A549 (cell line): ENCODE results near the gene PARG. TPM values are rescaled to one million over a fixed set of nuclear protein-coding genes. Genes with fewer than 3 reads are reported as not detected.
"Not testable (repeated sequence)": the region's sequence is repeated elsewhere in the genome, so short reads cannot be mapped to it uniquely, and the experiment has no call there.

Source experiments
- ATAC-seq, 2 experiments: fragments of 200-7000 bp in 1 of 2; fragments of >200 bp in 1 of 2; cut with Nextera tagmentation in 1 of 2; cut with Tn5 transposase in 1 of 2; 3 replicates each; pipeline versions ENCODE4 v1.8.0 to v1.9.1; 2018 to 2020; ENCODE audit warnings: mild to moderate bottlenecking in 1 of 2, moderate library complexity in 1 of 2
- CTCF ChIA-PET: fragments of 300-600 bp; sonication (Branson Sonifier 250); formaldehyde crosslinking; extraction: SDS; loops from one replicate; lab custom pipeline; 2021; ENCODE audit warnings: antibody characterized with exemption, inconsistent platforms; lab: Yijun Ruan, JAX
- POLR2A ChIA-PET: fragments of 350-600 bp; formaldehyde crosslinking; extraction: SDS; loops from one replicate; lab custom pipeline; 2021; ENCODE audit warnings: antibody characterized with exemption, inconsistent platforms; lab: Yijun Ruan, JAX
- DNase-seq, 2 experiments: peaks; one replicate each; pipeline versions ENCODE4 v3.0.0 to v3.0.0-alpha.2; 2011 to 2016; ENCODE audit warnings: low read depth in 1 of 2, low spot score in 1 of 2
- FAIRE-seq: peaks from 2 replicates; lab custom pipeline; 2011; peaks lifted over from hg19 to GRCh38; lab: Jason Lieb, UNC
- H3K27ac ChIP-seq, 2 experiments: fragments of >200 bp; sonication (Bioruptor Twin); formaldehyde crosslinking; 3 replicates each; pipeline ENCODE4 v1.5.1; 2016 to 2017
- H3K4me1 ChIP-seq: fragments of >200 bp; sonication (Bioruptor Twin); formaldehyde crosslinking; 3 replicates; pipeline ENCODE4 v1.6.1; 2016
- H3K4me2 ChIP-seq: fragments of >200 bp; sonication (Bioruptor Twin); formaldehyde crosslinking; 3 replicates; pipeline ENCODE4 v1.6.1; 2016
- H3K4me3 ChIP-seq: fragments of >200 bp; sonication (Bioruptor Twin); formaldehyde crosslinking; 3 replicates; pipeline ENCODE4 v1.5.1; 2016
- H3K9me3 ChIP-seq: fragments of >200 bp; sonication (Bioruptor Twin); formaldehyde crosslinking; 3 replicates; pipeline ENCODE4 v1.6.1; 2016
- WGBS: methylation state at CpG from one replicate; pipeline ENCODE4 v1.1.6; 2017; ENCODE audit errors: missing lambda C conversion rate; 5-methylcytosine and 5-hydroxymethylcytosine counted together
- polyA plus RNA-seq, 4 experiments: library from polyadenylated mRNA; depleted of rRNA in 3 of 4; stranded (reverse); fragments of >200 nt; fragmentation: RNase III in 1 of 4; extraction: RNeasy Plus Mini Kit Qiagen cat#74134 plus additional on column Dnase treatment in 1 of 4; gene quantifications; 2 replicates in 3 of 4; 3 replicates in 1 of 4; pipeline ENCODE4 v1.2.3, GENCODE V29; 2011 to 2017
- TF ChIP-seq, protein P1 (sequence below): fragments of >200 bp; sonication (Bioruptor Twin); formaldehyde crosslinking; IDR thresholded peaks from 3 replicates; pipeline ENCODE4 v1.5.1; 2016

The PARG gene
- polyA plus RNA-seq, 2 of the 4 experiments (the other 2 are of a cell fraction): 22.7 to 24.0 TPM

- FAIRE-seq, CTCF ChIA-PET, H3K4me3 ChIP-seq, POLR2A ChIA-PET, H3K4me1 ChIP-seq, H3K9me3 ChIP-seq, H3K4me2 ChIP-seq, H3K27ac ChIP-seq, DNase-seq: not testable (repeated sequence)
- TF ChIP-seq, protein P1, sequence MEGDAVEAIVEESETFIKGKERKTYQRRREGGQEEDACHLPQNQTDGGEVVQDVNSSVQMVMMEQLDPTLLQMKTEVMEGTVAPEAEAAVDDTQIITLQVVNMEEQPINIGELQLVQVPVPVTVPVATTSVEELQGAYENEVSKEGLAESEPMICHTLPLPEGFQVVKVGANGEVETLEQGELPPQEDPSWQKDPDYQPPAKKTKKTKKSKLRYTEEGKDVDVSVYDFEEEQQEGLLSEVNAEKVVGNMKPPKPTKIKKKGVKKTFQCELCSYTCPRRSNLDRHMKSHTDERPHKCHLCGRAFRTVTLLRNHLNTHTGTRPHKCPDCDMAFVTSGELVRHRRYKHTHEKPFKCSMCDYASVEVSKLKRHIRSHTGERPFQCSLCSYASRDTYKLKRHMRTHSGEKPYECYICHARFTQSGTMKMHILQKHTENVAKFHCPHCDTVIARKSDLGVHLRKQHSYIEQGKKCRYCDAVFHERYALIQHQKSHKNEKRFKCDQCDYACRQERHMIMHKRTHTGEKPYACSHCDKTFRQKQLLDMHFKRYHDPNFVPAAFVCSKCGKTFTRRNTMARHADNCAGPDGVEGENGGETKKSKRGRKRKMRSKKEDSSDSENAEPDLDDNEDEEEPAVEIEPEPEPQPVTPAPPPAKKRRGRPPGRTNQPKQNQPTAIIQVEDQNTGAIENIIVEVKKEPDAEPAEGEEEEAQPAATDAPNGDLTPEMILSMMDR: 0 out of 3 replicates have a peak, but pooled peaks have one; percentile 14
- peak; percentile 64 to 75; a peak in 4 of 6 replicates for ATAC-seq
- 88% methylated on average over 3 of the region's 3 CpGs for WGBS
Observed at GRCh38 chr10:49953122-49953521, 11.3 kb upstream of the PARG start.

GRCh38 chr10:49952006-49952405 lies 10.2 kb upstream of the PARG start:
- FAIRE-seq, H3K4me3 ChIP-seq, ATAC-seq, H3K9me3 ChIP-seq, DNase-seq, H3K4me2 ChIP-seq, H3K27ac ChIP-seq, CTCF ChIA-PET, H3K4me1 ChIP-seq, POLR2A ChIA-PET: not testable (repeated sequence)
- 86% methylated on average over 3 of the region's 3 CpGs for WGBS

DNA sequence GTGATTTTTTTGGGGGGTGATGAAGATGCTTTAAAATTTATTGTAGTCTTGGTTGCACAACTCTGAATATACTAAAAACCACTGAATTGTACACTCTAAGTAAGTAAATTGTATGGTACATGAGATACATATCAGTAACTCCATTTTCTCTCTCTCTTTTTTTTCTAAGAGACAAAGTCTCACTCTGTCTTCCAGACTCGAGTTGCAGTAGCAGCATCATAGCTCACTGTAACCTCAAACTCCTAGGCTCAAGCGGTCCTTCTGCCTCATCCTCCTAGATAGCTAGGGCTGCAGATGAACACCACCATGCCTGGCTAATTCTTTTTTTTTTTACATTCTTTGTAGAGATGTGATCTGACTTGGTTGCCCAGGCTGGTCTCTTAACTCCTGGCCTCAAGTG lies 6.9 kb upstream of the PARG start:
- WGBS: 89% methylated on average over 2 of the region's 2 CpGs
- FAIRE-seq, CTCF ChIA-PET: not testable (repeated sequence)

GRCh38 chr10:49948142-49948541 lies 6.3 kb upstream of the PARG start:
- H3K4me3 ChIP-seq, DNase-seq, H3K9me3 ChIP-seq, FAIRE-seq, ATAC-seq, H3K4me2 ChIP-seq, H3K27ac ChIP-seq, CTCF ChIA-PET, POLR2A ChIA-PET, H3K4me1 ChIP-seq: not testable (repeated sequence)
- WGBS: 89% methylated on average over 1 of the region's 2 CpGs

More for the DNA sequence above, 6.9 kb upstream of the PARG start:
- ATAC-seq, H3K4me2 ChIP-seq, DNase-seq, H3K4me1 ChIP-seq, H3K27ac ChIP-seq, POLR2A ChIA-PET, H3K4me3 ChIP-seq, H3K9me3 ChIP-seq: not testable (repeated sequence)

GRCh38 chr10:49943607-49944006 lies 1.8 kb upstream of the PARG start:
- H3K4me2 ChIP-seq: peak overlapping the region; percentile 98
- DNase-seq, FAIRE-seq, H3K4me3 ChIP-seq, H3K9me3 ChIP-seq, ATAC-seq, H3K27ac ChIP-seq, CTCF ChIA-PET, POLR2A ChIA-PET: not testable (repeated sequence)
- H3K4me1 ChIP-seq: peaks cover 13% of the 10 kb centered on the region
- 91% methylated on average over 2 of the region's 2 CpGs for WGBS

DNA sequence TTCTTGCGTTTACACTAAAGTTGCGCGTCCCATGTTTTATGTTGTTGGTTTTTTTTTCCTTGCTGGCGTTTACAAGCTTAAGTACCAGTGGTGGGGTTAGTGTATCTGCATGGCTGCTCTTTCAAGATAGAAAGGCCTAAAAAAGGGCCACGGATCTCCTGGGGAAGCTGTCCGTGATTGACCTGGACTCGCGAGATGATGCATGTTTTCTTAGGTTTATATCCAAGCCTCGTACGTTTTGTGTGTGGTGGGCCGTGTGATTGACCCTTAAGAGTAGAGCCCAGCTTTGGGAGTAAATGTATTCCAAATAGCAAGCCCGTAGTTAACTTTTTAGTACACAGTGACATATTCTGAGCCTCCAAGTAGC lies 495 bp upstream of the PARG start:
- WGBS: 0% methylated on average over 12 of the region's 12 CpGs
- CTCF ChIA-PET, POLR2A ChIA-PET, FAIRE-seq, H3K9me3 ChIP-seq, DNase-seq: not testable (repeated sequence)
- H3K4me3 ChIP-seq: peak overlapping the region; percentile 97
- H3K27ac ChIP-seq: peak overlapping the region; percentile 91 to 94
- ATAC-seq: peak; percentile 36 to 66; a peak in 4 of 6 replicates
- peak overlapping the region; percentile 98 for H3K4me2 ChIP-seq
- H3K4me1 ChIP-seq: peaks cover 13% of the 10 kb centered on the region

DNA sequence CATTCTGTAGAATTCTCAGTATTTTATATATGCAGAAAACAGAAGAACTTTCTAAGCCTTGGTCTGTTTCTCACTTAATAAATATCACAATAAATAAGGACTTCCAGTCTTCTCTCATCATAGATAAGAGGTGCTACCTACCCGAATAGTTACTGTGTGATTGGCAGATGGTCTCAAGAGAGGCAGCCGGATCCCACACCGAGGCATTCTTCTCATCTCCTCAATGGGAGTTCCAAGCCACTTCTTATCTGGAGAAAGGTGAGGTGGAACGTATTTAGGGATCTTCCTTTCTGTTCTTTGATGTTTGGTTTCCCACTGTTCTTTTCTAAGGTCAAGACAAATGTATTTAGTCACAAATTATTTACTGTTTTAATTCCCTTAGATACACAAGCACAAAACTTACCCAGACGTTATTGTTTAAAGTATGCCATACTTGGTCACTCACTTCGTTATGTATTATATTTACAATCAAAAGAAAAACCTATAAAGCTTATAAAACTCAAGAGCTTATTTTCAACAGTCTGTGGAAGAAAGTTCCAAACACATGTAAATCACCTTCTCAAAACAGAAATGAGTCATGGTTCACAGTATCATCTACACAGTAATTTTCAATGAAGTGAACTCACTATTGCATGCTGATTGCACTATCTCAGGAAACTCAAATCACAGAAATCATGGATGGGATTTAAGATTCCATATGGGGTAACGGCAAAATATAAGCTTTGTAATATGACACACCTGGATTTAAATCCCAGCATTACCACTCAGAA lies 9.7 kb downstream of the PARG start:
- H3K4me2 ChIP-seq, H3K4me3 ChIP-seq, ATAC-seq, H3K9me3 ChIP-seq, H3K27ac ChIP-seq, DNase-seq, POLR2A ChIA-PET, CTCF ChIA-PET, H3K4me1 ChIP-seq: not testable (repeated sequence)
- peak; percentile 23 for FAIRE-seq
- 82% methylated on average over 7 of the region's 7 CpGs for WGBS

DNA sequence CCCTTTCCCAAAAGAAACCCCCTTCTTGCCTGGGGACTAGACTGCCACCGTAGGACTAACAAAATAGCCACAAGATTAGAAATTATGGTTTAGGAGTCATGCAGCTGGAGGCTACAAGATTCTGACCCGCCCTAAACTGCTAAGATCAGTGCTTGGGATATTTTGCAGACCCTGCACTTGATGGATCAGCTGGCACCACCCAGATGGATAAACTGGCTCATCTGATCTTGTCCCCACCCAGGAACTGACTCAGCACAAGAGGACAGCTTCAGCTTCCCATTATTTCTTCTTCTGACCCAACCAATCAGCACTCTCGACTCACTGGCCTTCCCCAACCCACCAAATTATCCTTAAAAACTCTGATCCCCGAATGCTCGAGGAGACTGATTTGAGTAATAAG lies 10.6 kb downstream of the PARG start:
- H3K4me1 ChIP-seq, POLR2A ChIA-PET, FAIRE-seq, H3K27ac ChIP-seq, ATAC-seq, CTCF ChIA-PET, DNase-seq, H3K4me3 ChIP-seq, H3K4me2 ChIP-seq, H3K9me3 ChIP-seq: not testable (repeated sequence)
- 92% methylated on average over 5 of the region's 5 CpGs for WGBS

DNA sequence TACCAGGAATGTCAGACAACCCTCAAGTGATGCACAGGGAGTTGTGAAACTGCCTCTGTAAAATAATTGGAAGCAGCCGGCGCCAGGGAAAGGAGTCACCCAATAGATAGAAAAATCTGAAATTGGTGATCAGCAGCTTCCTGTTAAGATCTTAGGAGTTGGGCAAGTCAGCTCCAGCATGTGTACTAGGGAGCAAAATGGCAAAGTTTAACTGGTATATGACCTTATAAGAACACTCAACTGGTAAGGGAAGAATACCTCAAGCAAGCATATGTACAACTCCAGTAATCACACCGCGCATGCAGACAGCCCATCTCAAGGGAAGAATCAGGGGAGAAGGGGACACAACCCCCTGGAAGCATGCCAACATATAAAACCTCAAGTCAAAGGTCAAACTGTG lies 18.3 kb downstream of the PARG start:
- POLR2A ChIA-PET, H3K4me2 ChIP-seq, H3K4me3 ChIP-seq, DNase-seq, CTCF ChIA-PET, FAIRE-seq, ATAC-seq, H3K4me1 ChIP-seq, H3K9me3 ChIP-seq, H3K27ac ChIP-seq: not testable (repeated sequence)
- WGBS: 91% methylated on average over 4 of the region's 4 CpGs

- CTCF ChIA-PET: interaction anchor here (0.9 kb wide), 1 partner anchor 329 kb away, joined by 3 read pairs; no protein-coding TSS in a partner anchor
- H3K9me3 ChIP-seq, FAIRE-seq, H3K27ac ChIP-seq, POLR2A ChIA-PET, H3K4me3 ChIP-seq, H3K4me1 ChIP-seq, DNase-seq, H3K4me2 ChIP-seq, ATAC-seq: not testable (repeated sequence)
- 90% methylated on average over 4 of the region's 4 CpGs for WGBS
Observed at GRCh38 chr10:49922041-49922440, 19.8 kb downstream of the PARG start.
